Brain microvascular endothelial cell (primary cell): ENCODE data around the gene TSPAN17.

Experiments used
- DNase-seq: peaks from one replicate; pipeline ENCODE4 v3.0.0-alpha.2; 2020
- H3K27ac ChIP-seq: fragments of 250-450 bp; sonication (Bioruptor Pico); 2 replicates; pipeline ENCODE4 v1.5.1; 2020; ENCODE audit warnings: mild to moderate bottlenecking, moderate library complexity
- H3K27me3 ChIP-seq: fragments of 250-450 bp; sonication (Bioruptor Pico); replicated peaks from 2 replicates; pipeline ENCODE4 v1.5.1; 2020; ENCODE audit warnings: mild to moderate bottlenecking
- H3K36me3 ChIP-seq: fragments of 250-450 bp; sonication (Bioruptor Pico); replicated peaks from 2 replicates; pipeline ENCODE4 v1.5.1; 2020; ENCODE audit warnings: mild to moderate bottlenecking
- H3K4me3 ChIP-seq: 2 replicates; pipeline ENCODE4 v1.5.1; 2011; ENCODE audit warnings: low read depth, mild to moderate bottlenecking, control low read depth, low read length, moderate library complexity
- in situ Hi-C: cut with HindIII; loops from 2 replicates; pipeline ENCODE4 v1.10.0; 2017; ENCODE audit warnings: low sequenced_read_pairs, low pct_ligation_motif_present
- TF ChIP-seq, protein P1 (sequence below): IDR thresholded peaks from 2 replicates; pipeline ENCODE4 v1.5.1; 2011; ENCODE audit warnings: low read depth, mild to moderate bottlenecking, moderate library complexity, low read length, control low read depth, inconsistent platforms; ENCODE audit errors: missing control alignments

Gene TSPAN17

DNA sequence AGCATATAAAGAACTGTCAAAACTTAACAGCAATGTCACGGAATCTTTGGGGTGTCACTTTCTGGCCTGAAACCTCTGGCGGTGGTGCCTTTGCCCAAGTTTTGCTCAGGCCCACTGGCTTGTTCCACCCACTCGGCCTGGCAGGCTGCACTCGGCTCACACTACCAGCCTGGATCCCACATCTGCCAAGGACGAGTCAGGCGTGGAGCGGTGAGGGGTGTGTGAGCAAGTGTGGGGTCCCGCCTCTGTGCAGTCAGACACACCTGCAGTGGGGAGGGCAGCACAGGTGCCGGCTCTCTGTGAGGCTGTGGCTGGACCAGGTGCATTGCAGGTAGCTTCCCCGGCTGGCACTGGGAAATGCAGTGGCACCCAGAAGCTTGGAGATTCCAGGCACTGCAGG lies 40.0 kb downstream of the TSPAN17 start:
- no peaks in the 10 kb centered on the region for H3K36me3 ChIP-seq
- TF ChIP-seq, protein P1, sequence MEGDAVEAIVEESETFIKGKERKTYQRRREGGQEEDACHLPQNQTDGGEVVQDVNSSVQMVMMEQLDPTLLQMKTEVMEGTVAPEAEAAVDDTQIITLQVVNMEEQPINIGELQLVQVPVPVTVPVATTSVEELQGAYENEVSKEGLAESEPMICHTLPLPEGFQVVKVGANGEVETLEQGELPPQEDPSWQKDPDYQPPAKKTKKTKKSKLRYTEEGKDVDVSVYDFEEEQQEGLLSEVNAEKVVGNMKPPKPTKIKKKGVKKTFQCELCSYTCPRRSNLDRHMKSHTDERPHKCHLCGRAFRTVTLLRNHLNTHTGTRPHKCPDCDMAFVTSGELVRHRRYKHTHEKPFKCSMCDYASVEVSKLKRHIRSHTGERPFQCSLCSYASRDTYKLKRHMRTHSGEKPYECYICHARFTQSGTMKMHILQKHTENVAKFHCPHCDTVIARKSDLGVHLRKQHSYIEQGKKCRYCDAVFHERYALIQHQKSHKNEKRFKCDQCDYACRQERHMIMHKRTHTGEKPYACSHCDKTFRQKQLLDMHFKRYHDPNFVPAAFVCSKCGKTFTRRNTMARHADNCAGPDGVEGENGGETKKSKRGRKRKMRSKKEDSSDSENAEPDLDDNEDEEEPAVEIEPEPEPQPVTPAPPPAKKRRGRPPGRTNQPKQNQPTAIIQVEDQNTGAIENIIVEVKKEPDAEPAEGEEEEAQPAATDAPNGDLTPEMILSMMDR: no peak
- no peak overlapping the region for H3K4me3 ChIP-seq
- H3K27me3 ChIP-seq: peaks cover 13% of the 10 kb centered on the region
- H3K27ac ChIP-seq: no peak overlapping the region
- DNase-seq: no peak
- in situ Hi-C loops: no loop called here

DNA sequence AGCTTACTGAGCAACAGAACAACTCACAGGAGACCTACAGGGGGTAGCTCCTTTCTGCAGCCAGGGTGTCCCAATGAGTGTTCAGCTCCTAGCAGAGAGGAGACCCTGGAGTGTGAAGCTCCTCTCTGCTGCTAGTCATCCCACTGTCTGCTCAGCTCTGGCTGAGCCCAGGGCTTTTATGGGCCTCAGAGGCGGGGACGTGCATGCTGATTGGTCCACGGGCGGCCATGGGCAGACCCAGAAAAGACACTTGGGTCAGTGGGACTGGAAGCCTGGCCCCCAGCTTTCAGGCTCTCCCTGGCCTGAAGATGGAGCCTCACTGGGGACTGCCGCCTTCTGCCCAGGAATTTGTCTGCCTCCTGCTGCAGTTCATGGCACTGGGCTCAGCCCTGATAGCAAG lies 40.6 kb downstream of the TSPAN17 start:
- no peak for DNase-seq
- Histone ChIP-seq H3K36me3 (no peaks in the 10 kb centered on the region), H3K27ac (no peak overlapping the region), H3K27me3 (peaks cover 12% of the 10 kb centered on the region), H3K4me3 (no peak overlapping the region)
- in situ Hi-C loops: no loop called here
- TF ChIP-seq, protein P1: no peak

DNA sequence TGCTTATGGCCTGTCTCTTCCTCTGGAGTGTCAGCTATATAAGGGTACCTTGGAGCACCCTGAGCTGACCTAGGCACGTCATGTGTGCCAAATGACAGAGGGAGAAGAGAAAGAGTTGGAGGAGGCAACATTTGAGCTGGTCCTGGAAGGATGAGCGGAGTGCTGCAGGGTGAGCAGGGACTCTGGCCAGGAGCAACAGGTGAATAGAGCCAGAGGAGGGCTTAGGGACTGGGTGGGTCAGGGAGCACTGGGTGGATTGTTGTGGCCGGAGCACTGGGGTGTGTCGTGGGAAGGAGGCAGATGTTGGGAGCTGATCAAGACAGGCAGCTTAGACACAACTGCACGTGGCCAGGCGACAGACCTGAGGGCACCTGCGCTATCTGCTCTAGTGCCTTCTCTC lies 43.6 kb downstream of the TSPAN17 start:
- Histone ChIP-seq H3K36me3 (no peaks in the 10 kb centered on the region), H3K27ac (no peak overlapping the region), H3K4me3 (no peak overlapping the region), H3K27me3 (peaks cover 31% of the 10 kb centered on the region)
- DNase-seq: no peak
- TF ChIP-seq, protein P1: no peak
- in situ Hi-C loops: no loop called here

DNA sequence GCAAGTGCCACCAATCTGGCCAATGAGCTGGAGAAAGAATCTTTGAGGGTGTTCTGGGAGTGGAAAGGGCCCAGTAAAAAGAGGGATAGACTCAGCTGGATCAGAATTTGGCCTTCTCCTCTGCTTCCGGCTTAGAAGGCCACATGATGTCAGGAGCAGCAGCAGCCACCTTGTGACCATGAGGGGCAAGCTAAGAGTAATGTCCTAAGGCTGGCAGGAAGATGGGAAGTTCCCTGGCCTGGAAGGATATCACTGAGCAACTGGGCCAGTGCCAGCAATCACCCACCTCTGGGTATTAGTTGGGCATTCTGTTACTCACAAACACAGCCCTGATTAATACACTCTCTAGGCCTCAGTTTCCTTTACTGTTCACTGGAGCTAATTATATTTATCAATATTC lies 44.2 kb downstream of the TSPAN17 start:
- H3K27ac ChIP-seq: no peak overlapping the region
- no peak overlapping the region for H3K4me3 ChIP-seq
- in situ Hi-C loops: no loop called here

DNA sequence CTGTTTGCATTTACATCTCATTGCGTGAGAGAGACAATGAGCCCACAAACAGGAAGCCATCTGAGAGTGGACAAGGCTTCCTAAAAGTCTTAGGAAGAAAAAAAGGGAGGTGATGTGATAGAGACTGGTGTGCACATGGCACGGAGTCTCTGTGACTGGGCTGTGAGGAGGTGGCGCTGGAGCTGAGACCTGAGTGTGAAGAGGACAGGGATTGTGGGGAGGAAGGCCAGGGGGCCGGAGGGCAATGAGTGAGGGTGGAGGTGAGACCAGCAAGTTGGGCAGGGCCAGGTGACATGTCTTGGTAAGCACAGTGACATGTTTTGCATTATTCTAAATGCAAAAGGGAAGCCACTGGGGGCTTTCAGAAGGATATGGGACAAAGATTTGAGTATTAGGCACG lies 45.0 kb downstream of the TSPAN17 start:
- TF ChIP-seq, protein P1: no peak
- Histone ChIP-seq H3K4me3 (no peak overlapping the region), H3K36me3 (no peaks in the 10 kb centered on the region), H3K27me3 (peaks cover 45% of the 10 kb centered on the region), H3K27ac (no peak overlapping the region)
- no peak for DNase-seq
- in situ Hi-C loops: no loop called here

More for the DNA sequence above, 44.2 kb downstream of the TSPAN17 start:
- TF ChIP-seq, protein P1: no peak
- no peak for DNase-seq
- H3K27me3 ChIP-seq: peaks cover 37% of the 10 kb centered on the region
- H3K36me3 ChIP-seq: no peaks in the 10 kb centered on the region

DNA sequence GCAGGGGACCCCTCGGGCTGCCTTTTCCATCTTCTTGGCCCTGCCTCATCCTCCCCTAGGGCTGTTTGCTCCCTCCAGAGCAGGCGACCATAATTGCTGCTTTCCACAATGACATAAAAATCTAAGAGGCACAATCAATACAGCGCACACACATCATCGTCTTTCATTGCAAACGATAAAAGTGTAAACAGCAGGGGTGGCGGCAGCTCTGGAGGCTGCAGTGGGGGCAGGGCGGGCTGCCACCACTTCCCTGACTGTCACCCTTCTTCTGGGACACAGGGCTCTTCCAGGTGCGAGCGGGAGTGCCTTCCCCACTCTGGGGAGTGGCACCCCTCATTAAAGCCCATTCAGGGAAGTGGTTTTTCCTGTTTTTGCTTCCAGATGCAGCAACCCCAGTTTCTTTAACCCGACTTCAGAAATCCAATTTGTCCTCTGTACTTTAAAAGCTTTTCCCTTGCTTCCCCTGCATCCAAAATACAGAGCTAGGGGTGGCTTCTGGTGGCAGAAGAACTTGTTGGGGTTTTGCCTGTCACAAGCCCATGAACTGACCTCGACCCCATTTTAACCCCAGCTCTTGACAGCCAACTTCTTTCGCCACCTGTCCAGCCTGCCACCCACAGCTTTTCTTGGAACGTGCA lies 45.7 kb downstream of the TSPAN17 start:
- no peak for DNase-seq
- H3K4me3 ChIP-seq: no peak overlapping the region
- no peak overlapping the region for H3K27ac ChIP-seq
- H3K27me3 ChIP-seq: peaks cover 51% of the 10 kb centered on the region
- H3K36me3 ChIP-seq: no peaks in the 10 kb centered on the region
- TF ChIP-seq, protein P1: no peak
- in situ Hi-C loops: no loop called here
